ENCODE results near the gene CYP19A1.

The CYP19A1 gene

GRCh38 chr15:51380999-51381806 lies 42.8 kb upstream of the CYP19A1 start:
- Histone ChIP-seq H3K4me1 (ENCODE audit: control insufficient read depth, low read length) (no peaks in the 10 kb centered on the region), H3K36me3 (ENCODE audit: control insufficient read depth, low read length) (no peaks in the 10 kb centered on the region), H3K9me2 (replicated peaks; ENCODE audit: control insufficient read depth, low read length) (no peaks in the 10 kb centered on the region), H3K27me3 (ENCODE audit: control insufficient read depth, low read length) (0 out of 2 replicates have a peak, but pooled peaks cover 2% of the 10 kb centered on the region), H3K9me3 (ENCODE audit: control insufficient read depth, insufficient read depth, low read length) (no peaks in the 10 kb centered on the region), H3K27ac (ENCODE audit: low read depth, low read length) (no peak overlapping the region), H4K20me1 (ENCODE audit: control insufficient read depth, insufficient read depth, low read depth, low read length) (no peaks in the 10 kb centered on the region), H3K4me2 (ENCODE audit: low read length) (no peak overlapping the region), H3K4me3 (ENCODE audit: low read length) (no peak overlapping the region), H3F3A (ENCODE audit: control insufficient read depth, insufficient read depth) (no peaks in the 10 kb centered on the region), H3K79me2 (ENCODE audit: control insufficient read depth, low read length) (no peaks in the 10 kb centered on the region)
- TF ChIP-seq EZH2phosphoT487 (IDR thresholded peaks at IDR 0.05; ENCODE audit: borderline replicate concordance, low read length) = no peak
- peak; percentile 84 for TF ChIP-seq CTCF (IDR thresholded peaks at IDR 0.05; ENCODE audit: low read depth, low read length, poor library complexity, severe bottlenecking)

GRCh38 chr15:51379390-51379789 lies 41.0 kb upstream of the CYP19A1 start:
- H3K27ac ChIP-seq (ENCODE audit: low read depth, low read length) = no peak overlapping the region
- no peaks in the 10 kb centered on the region for H3K4me1 ChIP-seq (ENCODE audit: control insufficient read depth, low read length)
- H3K9me2 ChIP-seq (replicated peaks; ENCODE audit: control insufficient read depth, low read length) = no peaks in the 10 kb centered on the region
- no peaks in the 10 kb centered on the region for H3F3A ChIP-seq (ENCODE audit: control insufficient read depth, insufficient read depth)
- H4K20me1 ChIP-seq (ENCODE audit: control insufficient read depth, insufficient read depth, low read depth, low read length) = no peaks in the 10 kb centered on the region
- no peak overlapping the region for H3K4me3 ChIP-seq (ENCODE audit: low read length)
- TF ChIP-seq CTCF (IDR thresholded peaks at IDR 0.05; ENCODE audit: low read depth, low read length, poor library complexity, severe bottlenecking) = no peak
- no peak for TF ChIP-seq EZH2phosphoT487 (IDR thresholded peaks at IDR 0.05; ENCODE audit: borderline replicate concordance, low read length)
- 0 out of 2 replicates have a peak, but pooled peaks cover 2% of the 10 kb centered on the region for H3K27me3 ChIP-seq (ENCODE audit: control insufficient read depth, low read length)
- no peak overlapping the region for H3K4me2 ChIP-seq (ENCODE audit: low read length)
- H3K9me3 ChIP-seq (ENCODE audit: control insufficient read depth, insufficient read depth, low read length) = no peaks in the 10 kb centered on the region
- no peaks in the 10 kb centered on the region for H3K79me2 ChIP-seq (ENCODE audit: control insufficient read depth, low read length)
- no peaks in the 10 kb centered on the region for H3K36me3 ChIP-seq (ENCODE audit: control insufficient read depth, low read length)

- Histone ChIP-seq H3K4me2 (ENCODE audit: low read length) (no peak overlapping the region), H3K27me3 (ENCODE audit: control insufficient read depth, low read length) (0 out of 2 replicates have a peak, but pooled peaks cover 2% of the 10 kb centered on the region), H3K4me1 (ENCODE audit: control insufficient read depth, low read length) (no peaks in the 10 kb centered on the region), H3K27ac (ENCODE audit: low read depth, low read length) (no peak overlapping the region), H3K4me3 (ENCODE audit: low read length) (no peak overlapping the region), H3K9me3 (ENCODE audit: control insufficient read depth, insufficient read depth, low read length) (no peaks in the 10 kb centered on the region), H3F3A (ENCODE audit: control insufficient read depth, insufficient read depth) (no peaks in the 10 kb centered on the region), H3K36me3 (ENCODE audit: control insufficient read depth, low read length) (no peaks in the 10 kb centered on the region), H3K79me2 (ENCODE audit: control insufficient read depth, low read length) (no peaks in the 10 kb centered on the region), H3K9me2 (replicated peaks; ENCODE audit: control insufficient read depth, low read length) (no peaks in the 10 kb centered on the region), H4K20me1 (ENCODE audit: control insufficient read depth, insufficient read depth, low read depth, low read length) (no peaks in the 10 kb centered on the region)
- TF ChIP-seq CTCF (IDR thresholded peaks at IDR 0.05; ENCODE audit: low read depth, low read length, poor library complexity, severe bottlenecking) (no peak), EZH2phosphoT487 (IDR thresholded peaks at IDR 0.05; ENCODE audit: borderline replicate concordance, low read length) (no peak)
Measured at GRCh38 chr15:51378406-51378805, 40.0 kb upstream of the CYP19A1 start.
